Neural progenitor cell (in vitro differentiated cells): ENCODE results near the gene NBEAL1. TPM values are rescaled to one million over a fixed set of nuclear protein-coding genes. Genes with fewer than 3 reads are reported as not detected.
A peak's percentile ranks its signal among the peaks of the same experiment; 100 is the strongest.
"Not testable (repeated sequence)": the region's sequence is repeated elsewhere in the genome, so short reads cannot be mapped to it uniquely, and the experiment has no call there.

Experiments used
- DNase-seq: peaks from one replicate; pipeline ENCODE4 v3.0.0-alpha.2; 2016; ENCODE audit warnings: low spot score
- H2AFZ ChIP-seq: fragments of 200-600 bp; sonication (generic); replicated peaks from 2 replicates; pipeline ENCODE4 v1.6.1; 2016; ENCODE audit warnings: antibody characterized with exemption
- H3F3A ChIP-seq: fragments of 200-600 bp; sonication (generic); 2 replicates; pipeline ENCODE4 v1.6.1; 2016; ENCODE audit warnings: antibody characterized with exemption, low read depth
- H3K27ac ChIP-seq: fragments of 200-600 bp; sonication (generic); 2 replicates; pipeline ENCODE4 v1.5.1; 2016; ENCODE audit warnings: mild to moderate bottlenecking
- H3K27me3 ChIP-seq: fragments of 200-600 bp; sonication (generic); 2 replicates; pipeline ENCODE4 v1.6.1; 2016; ENCODE audit warnings: mild to moderate bottlenecking, moderate library complexity
- H3K36me3 ChIP-seq: fragments of 200-600 bp; sonication (generic); 2 replicates; pipeline ENCODE4 v1.5.1; 2016
- H3K4me1 ChIP-seq: fragments of 200-600 bp; sonication (generic); 2 replicates; pipeline ENCODE4 v1.6.1; 2016; ENCODE audit warnings: mixed run types
- H3K4me2 ChIP-seq: fragments of 200-600 bp; sonication (generic); 2 replicates; pipeline ENCODE4 v1.6.1; 2016
- H3K4me3 ChIP-seq: fragments of 200-600 bp; sonication (generic); 2 replicates; pipeline ENCODE4 v1.5.1; 2016
- H3K79me2 ChIP-seq: fragments of 200-600 bp; sonication (generic); 2 replicates; pipeline ENCODE4 v1.6.1; 2016; ENCODE audit warnings: low read depth
- H3K9ac ChIP-seq: fragments of 200-600 bp; sonication (generic); 2 replicates; pipeline ENCODE4 v1.6.1; 2016
- H3K9me3 ChIP-seq: fragments of 200-600 bp; sonication (generic); 2 replicates; pipeline ENCODE4 v1.5.1; 2016; ENCODE audit warnings: low read depth
- H4K20me1 ChIP-seq: fragments of 200-600 bp; sonication (generic); 2 replicates; pipeline ENCODE4 v1.6.1; 2016; ENCODE audit warnings: low read depth
- H3K27ac Mint-ChIP-seq: 3 replicates; pipeline ENCODE4 v1.8.0; 2021; ENCODE audit warnings: mixed read lengths
- H3K27me3 Mint-ChIP-seq: 2 replicates; pipeline ENCODE4 v1.8.0; 2022; ENCODE audit warnings: low read depth, mild to moderate bottlenecking, inconsistent platforms, moderate library complexity, mixed read lengths; ENCODE audit not compliant: insufficient read depth
- H3K36me3 Mint-ChIP-seq: 3 replicates; pipeline ENCODE4 v1.8.0; 2021; ENCODE audit warnings: mixed read lengths
- H3K4me1 Mint-ChIP-seq: 3 replicates; pipeline ENCODE4 v1.8.0; 2021; ENCODE audit warnings: mixed read lengths
- H3K4me3 Mint-ChIP-seq: 3 replicates; pipeline ENCODE4 v1.8.0; 2021; ENCODE audit warnings: mild to moderate bottlenecking, moderate library complexity, mixed read lengths
- H3K9me3 Mint-ChIP-seq: 3 replicates; pipeline ENCODE4 v1.8.0; 2020; ENCODE audit warnings: mixed read lengths
- CTCF ChIP-seq: fragments of 200-600 bp; sonication (generic); IDR thresholded peaks from 2 replicates; pipeline ENCODE4 v1.5.1; 2017; ENCODE audit warnings: antibody characterized with exemption, mild to moderate bottlenecking
- EZH2 ChIP-seq: fragments of 200-600 bp; sonication (generic); IDR thresholded peaks from 2 replicates; pipeline ENCODE4 v1.6.1; 2017; ENCODE audit warnings: antibody characterized with exemption, mild to moderate bottlenecking, moderate library complexity
- EZH2phosphoT487 ChIP-seq: fragments of 200-600 bp; sonication (generic); IDR thresholded peaks from 2 replicates; pipeline ENCODE4 v1.6.1; 2017; ENCODE audit warnings: antibody characterized with exemption
- total RNA-seq: library from RNA; depleted of rRNA; stranded (reverse); fragments of >200 nt; gene quantifications from 2 replicates; pipeline ENCODE4 v1.2.3, GENCODE V29; 2015; ENCODE audit warnings: low replicate concordance

Gene NBEAL1
- total RNA-seq, 1 donor from 2014 or later = 10.3 TPM

DNA sequence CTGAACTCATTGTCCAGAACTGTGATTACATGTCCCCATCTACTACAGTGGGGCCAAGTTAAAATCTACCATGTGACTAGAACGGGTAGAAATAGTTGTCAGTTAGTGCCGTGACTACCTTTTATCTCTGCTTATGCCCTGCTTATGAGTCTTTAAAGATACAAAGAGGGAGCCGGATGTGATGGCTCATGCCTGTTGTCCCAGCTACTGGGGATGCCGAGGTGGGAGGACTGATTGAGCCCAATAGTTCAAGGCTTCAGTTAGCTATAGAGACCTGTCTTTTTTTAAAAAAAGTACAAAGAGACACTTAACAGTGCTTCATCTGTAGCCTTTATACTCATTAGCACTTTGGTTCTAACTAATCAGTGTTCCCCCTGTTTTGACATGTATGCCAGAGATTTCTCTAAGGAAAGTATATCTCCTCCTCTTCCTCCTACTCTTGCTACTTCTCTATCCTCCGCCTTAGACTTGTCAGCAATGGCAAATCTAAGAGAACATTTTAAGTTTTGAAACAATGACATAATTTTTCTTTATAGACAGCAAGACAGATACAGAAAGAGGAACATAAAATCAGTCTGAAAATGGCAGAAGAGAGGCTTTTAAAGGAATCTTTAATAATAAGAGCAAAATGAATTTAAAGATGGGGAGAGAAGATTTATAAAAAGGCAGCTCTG is 45.0 kb downstream of the NBEAL1 start:
- H3K27ac Mint-ChIP-seq = no peak overlapping the region
- Histone ChIP-seq H3K4me2 (no peak overlapping the region), H3K4me1 (peaks cover 5% of the 10 kb centered on the region), H3K79me2 (no peaks in the 10 kb centered on the region), H3K4me3 (no peak overlapping the region), H3K36me3 (no peaks in the 10 kb centered on the region), H3K9ac (no peak overlapping the region), H3K27ac (no peak overlapping the region), H3K27me3 (no peaks in the 10 kb centered on the region), H3K9me3 (no peaks in the 10 kb centered on the region), H4K20me1 (no peaks in the 10 kb centered on the region), H2AFZ (no peak overlapping the region), H3F3A (no peaks in the 10 kb centered on the region)
- peaks cover 6% of the 10 kb centered on the region for H3K36me3 Mint-ChIP-seq
- no peak overlapping the region for H3K4me3 Mint-ChIP-seq
- H3K9me3 Mint-ChIP-seq = no peaks in the 10 kb centered on the region
- no peak for DNase-seq
- H3K27me3 Mint-ChIP-seq = no peaks in the 10 kb centered on the region
- TF ChIP-seq EZH2phosphoT487 = no peak
- no peak for TF ChIP-seq CTCF
- TF ChIP-seq EZH2 = no peak
- peaks cover 5% of the 10 kb centered on the region for H3K4me1 Mint-ChIP-seq

- Histone ChIP-seq H2AFZ (no peak overlapping the region), H3F3A (no peaks in the 10 kb centered on the region), H4K20me1 (no peaks in the 10 kb centered on the region), H3K4me1 (peaks cover 5% of the 10 kb centered on the region), H3K79me2 (no peaks in the 10 kb centered on the region), H3K9ac (no peak overlapping the region), H3K4me2 (no peak overlapping the region), H3K36me3 (no peaks in the 10 kb centered on the region), H3K27ac (peak overlapping the region; percentile 38), H3K9me3 (no peaks in the 10 kb centered on the region), H3K4me3 (no peak overlapping the region), H3K27me3 (no peaks in the 10 kb centered on the region)
- Mint-ChIP-seq H3K27ac (no peak overlapping the region), H3K4me1 (peaks cover 5% of the 10 kb centered on the region), H3K27me3 (no peaks in the 10 kb centered on the region), H3K36me3 (peaks cover 8% of the 10 kb centered on the region), H3K9me3 (peaks cover 3% of the 10 kb centered on the region), H3K4me3 (no peak overlapping the region)
- peak; percentile 43 for DNase-seq
- TF ChIP-seq EZH2 = no peak
- no peak for TF ChIP-seq EZH2phosphoT487
- no peak for TF ChIP-seq CTCF
These were observed 46.7 kb downstream of the NBEAL1 start for GRCh38 chr2:203061346-203061745.

DNA sequence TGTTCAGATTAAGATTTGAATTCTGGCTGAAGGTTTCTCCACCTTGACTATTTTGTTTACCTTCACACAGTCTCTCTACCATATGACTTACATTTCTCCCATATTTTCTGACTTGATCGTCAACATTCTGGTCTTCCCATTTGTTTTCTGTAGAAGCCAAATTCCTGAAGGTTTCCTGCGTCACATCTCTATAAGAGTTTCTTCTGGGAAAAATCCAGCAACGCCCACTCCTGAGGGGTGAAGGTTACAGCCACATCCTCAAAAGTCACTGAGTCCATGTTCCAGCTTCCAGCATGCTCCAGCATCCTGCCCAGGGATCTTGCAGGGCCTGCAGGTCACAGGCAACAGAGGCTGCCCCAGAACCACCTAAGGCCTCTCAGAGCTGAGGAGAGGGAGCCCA is 47.5 kb downstream of the NBEAL1 start:
- Mint-ChIP-seq H3K4me1 (peaks cover 5% of the 10 kb centered on the region), H3K27ac (no peak overlapping the region), H3K27me3 (no peaks in the 10 kb centered on the region), H3K9me3 (peaks cover 5% of the 10 kb centered on the region), H3K4me3 (no peak overlapping the region), H3K36me3 (peaks cover 8% of the 10 kb centered on the region)
- no peaks in the 10 kb centered on the region for H3K9me3 ChIP-seq
- no peaks in the 10 kb centered on the region for H3F3A ChIP-seq
- H4K20me1 ChIP-seq = no peaks in the 10 kb centered on the region
- peaks cover under 1% of the 10 kb centered on the region for H3K36me3 ChIP-seq
- H2AFZ ChIP-seq = no peak overlapping the region
- no peak overlapping the region for H3K4me2 ChIP-seq
- TF ChIP-seq EZH2 = no peak
- no peak for TF ChIP-seq CTCF
- no peak for TF ChIP-seq EZH2phosphoT487
- H3K27ac ChIP-seq = no peak overlapping the region
- peaks cover 5% of the 10 kb centered on the region for H3K4me1 ChIP-seq
- H3K4me3 ChIP-seq = no peak overlapping the region
- H3K79me2 ChIP-seq = no peaks in the 10 kb centered on the region
- no peak for DNase-seq
- H3K27me3 ChIP-seq = no peaks in the 10 kb centered on the region
- H3K9ac ChIP-seq = no peak overlapping the region

- not testable (repeated sequence) for H4K20me1 ChIP-seq, H3K27me3 ChIP-seq, H3K27ac ChIP-seq, H3K4me3 ChIP-seq, H3K9me3 Mint-ChIP-seq, H3K27me3 Mint-ChIP-seq, H3K36me3 ChIP-seq, H3K4me3 Mint-ChIP-seq, H3K4me2 ChIP-seq, H3F3A ChIP-seq, H3K27ac Mint-ChIP-seq, H3K79me2 ChIP-seq, H3K9me3 ChIP-seq, H3K9ac ChIP-seq, H3K4me1 Mint-ChIP-seq, H3K4me1 ChIP-seq, H2AFZ ChIP-seq, DNase-seq
- H3K36me3 Mint-ChIP-seq = peaks cover 16% of the 10 kb centered on the region
These were observed 51.9 kb downstream of the NBEAL1 start for GRCh38 chr2:203066519-203067091.
